HG03039 (cell line): ENCODE data around the gene BSND.

Source experiments
- ATAC-seq: cut with Tn5 transposase; IDR thresholded peaks from one replicate; pipeline ENCODE4 v1.9.1; 2021; ENCODE audit warnings: mild to moderate bottlenecking, moderate library complexity; ENCODE audit not compliant: unreplicated experiment

BSND gene

DNA sequence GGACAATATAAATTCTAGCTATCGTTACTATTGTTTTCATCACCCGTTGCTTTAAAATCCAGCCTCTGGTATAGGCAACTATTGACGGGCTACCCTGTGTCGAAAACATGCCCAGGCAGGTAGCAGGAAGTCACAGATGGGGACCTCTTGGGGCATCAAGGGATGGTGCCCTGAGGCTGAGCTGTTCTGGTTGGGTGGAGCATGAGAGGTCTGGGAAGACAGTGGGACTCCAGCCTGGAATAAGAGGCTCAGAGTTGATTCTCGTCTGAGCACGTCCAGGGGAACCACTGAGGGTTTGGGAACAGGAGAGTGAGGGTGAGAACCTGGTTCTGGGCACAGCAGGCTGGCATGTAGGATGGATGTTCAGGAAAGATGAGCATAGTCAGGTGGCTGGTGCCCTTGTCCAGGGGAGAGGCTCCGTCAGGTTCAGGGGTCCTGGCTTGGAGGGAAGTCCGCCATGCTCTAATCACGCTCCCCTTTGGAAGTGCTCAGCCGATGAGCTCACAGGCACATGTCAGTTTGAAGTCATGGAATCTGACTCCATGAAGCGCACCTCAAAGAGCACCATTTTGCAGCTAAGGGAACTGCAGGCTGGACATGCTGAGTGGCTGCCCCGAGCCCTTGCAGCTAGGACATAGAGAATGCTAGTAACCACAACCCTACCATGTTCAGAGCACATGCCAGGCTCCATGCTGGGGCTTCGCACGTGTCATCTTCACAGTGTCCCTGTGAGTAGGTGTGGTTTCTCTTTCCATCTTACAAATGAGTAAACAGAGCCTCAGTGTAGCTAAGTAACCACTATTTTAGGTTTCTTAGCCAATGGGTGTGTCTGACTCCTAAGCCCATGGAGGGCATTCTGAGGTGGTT, 61.6 kb downstream of the BSND start:
- no peak for ATAC-seq

DNA sequence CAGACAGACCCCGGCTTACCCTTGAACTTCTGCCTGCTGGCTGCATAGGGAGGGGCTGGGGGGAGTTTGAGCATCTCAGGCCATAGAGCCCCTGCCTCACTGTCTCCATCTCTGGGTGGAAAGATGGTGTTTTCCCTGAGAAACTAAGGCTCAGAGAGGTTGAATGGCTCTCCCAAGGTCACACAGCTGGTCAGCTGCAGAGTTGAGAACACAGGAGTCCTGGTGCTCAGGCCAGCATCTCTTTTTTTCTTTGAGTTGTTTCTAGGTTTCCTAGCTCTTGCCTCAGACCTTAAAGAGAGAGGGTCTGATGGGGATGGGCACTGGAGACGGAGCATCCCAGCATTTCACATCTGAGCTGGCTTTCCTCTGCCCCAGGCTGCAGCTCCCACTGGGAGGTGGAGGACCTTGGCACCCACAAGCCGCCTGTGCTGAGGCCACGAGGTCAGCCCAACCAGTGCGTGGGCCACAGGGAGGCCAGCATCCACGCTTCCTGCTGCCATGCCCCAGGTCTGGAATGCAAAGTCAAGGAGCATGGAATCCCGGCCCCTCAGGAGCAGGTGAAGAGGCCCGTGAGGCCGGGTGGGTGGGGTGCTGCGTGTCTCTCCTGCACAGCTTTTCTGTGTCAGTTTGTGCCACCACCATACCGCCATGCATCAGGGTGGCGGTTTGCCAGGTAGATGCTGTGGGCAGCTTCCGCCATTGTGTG, 62.4 kb downstream of the BSND start:
- ATAC-seq, result no peak
